SU-DHL-6 (cell line): ENCODE results near the gene FUT6.

ENCODE experiments used
- EZH2phosphoT487 ChIP-seq: fragments of 200-600 bp; sonication (generic), shearing (Covaris generic); conservative IDR thresholded peaks from 2 replicates; pipeline ENCODE4 v1.6.1; 2018; ENCODE audit warnings: mild to moderate bottlenecking, antibody characterized with exemption, low read length, moderate library complexity, mixed read lengths
- TF ChIP-seq, protein P1 (sequence below): fragments of 200-600 bp; sonication (generic); IDR thresholded peaks from one replicate; pipeline ENCODE4 v1.5.1; 2017; ENCODE audit warnings: antibody characterized with exemption, mild to moderate bottlenecking, low read length, moderate library complexity; ENCODE audit not compliant: insufficient read depth, poor library complexity, severe bottlenecking

DNA sequence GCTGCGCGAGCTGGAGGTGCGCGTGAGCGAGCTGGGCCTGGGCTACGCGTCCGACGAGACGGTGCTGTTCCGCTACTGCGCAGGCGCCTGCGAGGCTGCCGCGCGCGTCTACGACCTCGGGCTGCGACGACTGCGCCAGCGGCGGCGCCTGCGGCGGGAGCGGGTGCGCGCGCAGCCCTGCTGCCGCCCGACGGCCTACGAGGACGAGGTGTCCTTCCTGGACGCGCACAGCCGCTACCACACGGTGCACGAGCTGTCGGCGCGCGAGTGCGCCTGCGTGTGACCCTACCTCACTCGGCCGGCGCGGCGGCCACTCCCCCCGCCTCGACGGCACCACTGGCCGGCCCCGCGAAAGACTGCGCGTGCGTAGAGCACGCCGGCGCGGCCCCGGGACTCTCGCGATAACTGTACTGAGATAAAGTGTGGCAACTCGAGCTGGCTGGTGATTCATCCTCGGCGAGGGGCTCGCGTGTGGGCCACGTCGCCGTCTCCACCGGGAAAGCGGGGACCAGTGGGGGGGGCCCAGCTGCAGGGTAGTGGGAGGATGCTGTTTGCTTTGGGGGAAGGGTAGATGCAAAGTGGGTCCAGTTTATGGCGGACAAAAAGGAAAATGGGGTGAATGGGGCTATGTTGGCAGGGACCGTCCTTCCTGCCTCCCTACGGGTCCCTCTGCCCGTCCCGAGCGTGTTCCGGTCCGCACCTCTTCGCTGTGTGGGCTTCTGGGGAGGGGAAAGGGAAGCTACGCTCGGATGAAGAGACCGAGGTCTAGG, 11.4 kb downstream of the FUT6 start:
- TF ChIP-seq, protein P1, sequence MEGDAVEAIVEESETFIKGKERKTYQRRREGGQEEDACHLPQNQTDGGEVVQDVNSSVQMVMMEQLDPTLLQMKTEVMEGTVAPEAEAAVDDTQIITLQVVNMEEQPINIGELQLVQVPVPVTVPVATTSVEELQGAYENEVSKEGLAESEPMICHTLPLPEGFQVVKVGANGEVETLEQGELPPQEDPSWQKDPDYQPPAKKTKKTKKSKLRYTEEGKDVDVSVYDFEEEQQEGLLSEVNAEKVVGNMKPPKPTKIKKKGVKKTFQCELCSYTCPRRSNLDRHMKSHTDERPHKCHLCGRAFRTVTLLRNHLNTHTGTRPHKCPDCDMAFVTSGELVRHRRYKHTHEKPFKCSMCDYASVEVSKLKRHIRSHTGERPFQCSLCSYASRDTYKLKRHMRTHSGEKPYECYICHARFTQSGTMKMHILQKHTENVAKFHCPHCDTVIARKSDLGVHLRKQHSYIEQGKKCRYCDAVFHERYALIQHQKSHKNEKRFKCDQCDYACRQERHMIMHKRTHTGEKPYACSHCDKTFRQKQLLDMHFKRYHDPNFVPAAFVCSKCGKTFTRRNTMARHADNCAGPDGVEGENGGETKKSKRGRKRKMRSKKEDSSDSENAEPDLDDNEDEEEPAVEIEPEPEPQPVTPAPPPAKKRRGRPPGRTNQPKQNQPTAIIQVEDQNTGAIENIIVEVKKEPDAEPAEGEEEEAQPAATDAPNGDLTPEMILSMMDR, result no peak
- no peak for TF ChIP-seq EZH2phosphoT487
